ENCODE results near the gene ASPSCR1.

GRCh38 chr17:82035956-82036633 is 58.7 kb downstream of the ASPSCR1 start:
- TF ChIP-seq CTCF (IDR thresholded peaks at IDR 0.05) (no peak), POLR2A (IDR thresholded peaks at IDR 0.05) (no peak)

Measured in stomach (tissue), 4 donors.